Pancreas (tissue), 10 donors: ENCODE measurements around the gene RARRES2. TPM values are rescaled to one million over a fixed set of nuclear protein-coding genes. Genes with fewer than 3 reads are reported as not detected.
"Not testable (repeated sequence)": the region's sequence is repeated elsewhere in the genome, so short reads cannot be mapped to it uniquely, and the experiment has no call there.

Experiments used
- ATAC-seq, 4 donors: fragments of 200-7000 bp; cut with Tn5 transposase; one replicate each; pipeline versions ENCODE4 v1.8.0 to v1.9.1; 2020; ENCODE audit warnings: mild to moderate bottlenecking in 4 of 4, moderate library complexity in 4 of 4
- DNase-seq, 6 donors: peaks; one replicate each; pipeline ENCODE4 v3.0.0-alpha.2; 2020
- FAIRE-seq: peaks from 2 replicates; lab custom pipeline; 2012; peaks lifted over from hg19 to GRCh38; lab: Jason Lieb, UNC
- H3K27ac ChIP-seq, 4 donors: fragments of 200-600 bp; sonication (generic); 1 replicate in 3 of 4; 2 replicates in 1 of 4; pipeline versions ENCODE4 v1.5.0 to v1.8.0; 2020
- H3K27me3 ChIP-seq, 4 donors: fragments of 200-600 bp; one replicate each; pipeline ENCODE4 v1.8.0; 2021
- H3K36me3 ChIP-seq, 3 donors: fragments of 200-600 bp; sonication (generic) in 1 of 3; one replicate each; pipeline versions ENCODE4 v1.5.0 to v1.8.0; 2020 to 2021
- H3K4me1 ChIP-seq, 3 donors: fragments of 200-600 bp; one replicate each; pipeline ENCODE4 v1.8.0; 2021
- H3K4me3 ChIP-seq, 4 donors: fragments of 200-600 bp; sonication (generic) in 2 of 4; one replicate each; pipeline versions ENCODE4 v1.5.0 to v1.8.0; 2020 to 2021
- H3K9me3 ChIP-seq, 4 donors: fragments of 200-600 bp; one replicate each; pipeline ENCODE4 v1.8.0; 2021
- WGBS, 2 donors: extraction: QIAGEN DNeasy Blood & Tissue Kit; methylation state at CpG; one replicate each; pipeline ENCODE4 v1.1.7; 2013; 5-methylcytosine and 5-hydroxymethylcytosine counted together
- intact Hi-C, 3 donors: fragments of 100-400 bp; cut with DNase I; formaldehyde crosslinking; loops; one replicate each; pipeline versions ENCODE4 v1.11.1 to v1.14.2; 2022
- polyA plus RNA-seq, 2 donors: library from polyadenylated mRNA; stranded (reverse); fragments of 200-250 nt; gene quantifications; one replicate each; pipeline ENCODE4 v1.2.3, GENCODE V29; 2013
- total RNA-seq, 6 donors: library from RNA; stranded (reverse); fragmentation: NEBNext Ultra II Directional in 4 of 6; extraction: Animal tissue kit (Norgen Biotek cat#: 25700) in 4 of 6; gene quantifications; one replicate each; pipeline versions ENCODE4 v1.2.1 to v1.2.4, GENCODE V29; 2021 to 2023
- TF ChIP-seq, protein P1 (sequence below), 4 donors: fragments of 200-600 bp; sonication (generic) in 3 of 4; IDR thresholded peaks; one replicate each; pipeline versions ENCODE4 v1.5.0 to v1.8.0; 2021; ENCODE audit warnings: antibody characterized with exemption in 4 of 4
- donor health status: healthy with polysubstance abuse.
- donor health status: DM: no; HTN: no; CAD: no; lungs with moderate emphysema.
- donor health status: DM: no; HTN: no; CAD: no.
- donor health status: control.
- donor health status: control.
- donor health status: Bipolar disorder and iron deficiency.
- donor health status: DM: yes; HTN: yes; CAD: no.
- donor health status: DM: no; HTN: no; CAD: no.
- donor health status: DM: no; HTN: no; CAD: no.
- donor health status: DM: yes; HTN: yes; CAD: no.

The RARRES2 gene
- total and polyA plus RNA-seq, 8 donors: 125 to 408 (median 236) TPM

DNA sequence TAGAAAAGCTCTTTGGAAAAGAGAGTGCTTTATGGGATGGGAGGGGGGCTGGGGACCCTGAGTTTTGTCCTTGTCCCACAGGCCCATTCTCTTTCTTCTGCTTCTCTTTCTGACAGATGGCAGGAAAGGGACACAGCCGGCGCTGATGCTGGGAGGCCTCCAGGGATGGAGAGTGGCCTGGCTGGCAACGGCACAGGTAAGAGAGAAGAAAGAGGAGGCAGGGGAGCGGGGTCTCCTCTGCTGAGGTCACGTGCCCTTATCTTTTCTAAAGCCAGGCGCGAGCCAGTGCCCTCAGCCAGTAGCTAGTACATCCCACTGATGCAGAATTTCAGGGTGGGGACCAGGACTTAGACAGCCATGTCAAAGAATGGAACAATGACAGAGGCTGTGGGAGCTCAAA lies 46.9 kb upstream of the RARRES2 start:
- Histone ChIP-seq H3K4me3 (no peak overlapping the region), H3K36me3 (no peaks in the 10 kb centered on the region), H3K9me3 (no peaks in the 10 kb centered on the region), H3K27me3 (no peaks in the 10 kb centered on the region), H3K4me1 (peaks cover 0 to 8% (median 0%) of the 10 kb centered on the region in 3 donors), H3K27ac (peak overlapping the region in 3 of 4 donors; percentile 35 to 71 (median 50))
- 62 to 63% methylated on average over 7 of the region's 7 CpGs for WGBS, 2 donors
- DNase-seq (peak in 3 of 6 donors; percentile 26 to 52 (median 39)), FAIRE-seq (no peak), ATAC-seq (peak in 1 of 4 donors; percentile 1)
- intact Hi-C loops: no loop called here
- TF ChIP-seq, protein P1, sequence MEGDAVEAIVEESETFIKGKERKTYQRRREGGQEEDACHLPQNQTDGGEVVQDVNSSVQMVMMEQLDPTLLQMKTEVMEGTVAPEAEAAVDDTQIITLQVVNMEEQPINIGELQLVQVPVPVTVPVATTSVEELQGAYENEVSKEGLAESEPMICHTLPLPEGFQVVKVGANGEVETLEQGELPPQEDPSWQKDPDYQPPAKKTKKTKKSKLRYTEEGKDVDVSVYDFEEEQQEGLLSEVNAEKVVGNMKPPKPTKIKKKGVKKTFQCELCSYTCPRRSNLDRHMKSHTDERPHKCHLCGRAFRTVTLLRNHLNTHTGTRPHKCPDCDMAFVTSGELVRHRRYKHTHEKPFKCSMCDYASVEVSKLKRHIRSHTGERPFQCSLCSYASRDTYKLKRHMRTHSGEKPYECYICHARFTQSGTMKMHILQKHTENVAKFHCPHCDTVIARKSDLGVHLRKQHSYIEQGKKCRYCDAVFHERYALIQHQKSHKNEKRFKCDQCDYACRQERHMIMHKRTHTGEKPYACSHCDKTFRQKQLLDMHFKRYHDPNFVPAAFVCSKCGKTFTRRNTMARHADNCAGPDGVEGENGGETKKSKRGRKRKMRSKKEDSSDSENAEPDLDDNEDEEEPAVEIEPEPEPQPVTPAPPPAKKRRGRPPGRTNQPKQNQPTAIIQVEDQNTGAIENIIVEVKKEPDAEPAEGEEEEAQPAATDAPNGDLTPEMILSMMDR (IDR thresholded peaks at IDR 0.05): no peak

DNA sequence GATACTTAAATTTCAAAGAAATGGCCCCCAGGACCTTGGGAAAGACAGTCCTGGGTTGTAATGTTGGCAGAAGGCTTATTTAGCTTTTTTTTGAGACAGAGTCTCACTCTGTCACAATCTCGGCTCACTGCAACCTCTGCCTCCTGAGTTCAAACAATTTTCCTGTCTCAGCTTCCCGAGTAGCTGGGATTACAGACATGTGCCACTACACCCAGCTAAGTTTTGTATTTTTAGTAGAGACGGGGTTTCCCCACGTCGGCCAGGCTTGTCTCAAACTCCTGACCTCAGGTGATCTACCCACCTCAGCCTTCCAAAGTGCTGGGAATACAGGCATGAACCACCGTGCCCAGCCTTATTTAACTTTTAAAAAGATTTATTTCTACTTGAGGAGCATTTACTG lies 44.5 kb upstream of the RARRES2 start:
- H3K9me3 ChIP-seq, DNase-seq, H3K4me1 ChIP-seq, ATAC-seq, H3K36me3 ChIP-seq, intact Hi-C loops, FAIRE-seq, H3K27ac ChIP-seq, H3K4me3 ChIP-seq, H3K27me3 ChIP-seq: not testable (repeated sequence)
- WGBS, 2 donors: 58 to 65% methylated on average over 6 of the region's 6 CpGs

DNA sequence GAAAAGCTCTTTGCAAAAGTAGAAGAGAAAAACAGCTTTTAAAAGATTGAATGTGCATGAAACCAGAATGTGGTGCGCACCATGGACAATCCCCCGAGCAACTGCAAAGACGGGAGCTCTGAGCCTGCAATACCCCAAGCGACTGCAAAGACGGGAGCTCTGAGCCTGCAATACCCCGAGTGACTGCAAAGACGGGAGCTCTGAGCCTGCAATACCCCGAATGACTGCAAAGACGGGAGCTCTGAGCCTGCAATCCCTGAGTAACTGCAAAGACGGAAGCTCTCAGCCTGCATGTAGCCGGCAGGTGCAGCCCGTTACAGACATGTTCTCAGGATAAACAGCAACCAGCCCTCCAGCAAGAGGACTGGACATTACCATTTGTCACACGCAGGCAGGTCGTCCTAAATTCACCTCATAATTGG lies 43.9 kb upstream of the RARRES2 start:
- Histone ChIP-seq H3K27me3 (no peaks in the 10 kb centered on the region), H3K9me3 (no peaks in the 10 kb centered on the region), H3K4me1 (peaks cover 0 to 13% (median 0%) of the 10 kb centered on the region in 3 donors), H3K4me3 (no peak overlapping the region), H3K36me3 (no peaks in the 10 kb centered on the region), H3K27ac (no peak overlapping the region)
- peak in 1 of 6 donors; percentile 17 for DNase-seq
- FAIRE-seq: no peak
- intact Hi-C loops: no loop called here
- WGBS, 2 donors: 83 to 86% methylated on average over 14 of the region's 14 CpGs
- TF ChIP-seq, protein P1 (IDR thresholded peaks at IDR 0.05): no peak
- no peak for ATAC-seq

GRCh38 chr7:150384406-150385301 lies 43.2 kb upstream of the RARRES2 start:
- intact Hi-C loops: no loop called here

GRCh38 chr7:150383710-150384397 lies 42.4 kb upstream of the RARRES2 start:
- no peak overlapping the region for H3K27ac ChIP-seq
- intact Hi-C loops: no loop called here
- no peak for ATAC-seq

More at GRCh38 chr7:150384406-150385301, 43.2 kb upstream of the RARRES2 start:
- Histone ChIP-seq H3K27ac (no peak overlapping the region), H3K4me1 (peaks cover 0 to 14% (median 0%) of the 10 kb centered on the region in 3 donors), H3K27me3 (no peaks in the 10 kb centered on the region), H3K9me3 (no peaks in the 10 kb centered on the region), H3K4me3 (no peak overlapping the region), H3K36me3 (no peaks in the 10 kb centered on the region)
- WGBS, 2 donors: 84 to 86% methylated on average over 15 of the region's 15 CpGs
- ATAC-seq: no peak
- FAIRE-seq: no peak
- TF ChIP-seq, protein P1 (IDR thresholded peaks at IDR 0.05): no peak
- DNase-seq: peak in 1 of 6 donors; percentile 32

More at GRCh38 chr7:150383710-150384397, 42.4 kb upstream of the RARRES2 start:
- H3K9me3 ChIP-seq: no peaks in the 10 kb centered on the region
- 75 to 79% methylated on average over 22 of the region's 22 CpGs for WGBS, 2 donors
- no peak overlapping the region for H3K4me3 ChIP-seq
- TF ChIP-seq, protein P1 (IDR thresholded peaks at IDR 0.05): no peak
- DNase-seq: peak in 3 of 6 donors; percentile 24 to 64 (median 43)
- FAIRE-seq: no peak
- H3K27me3 ChIP-seq: no peaks in the 10 kb centered on the region
- H3K4me1 ChIP-seq: peaks cover 0 to 12% (median 0%) of the 10 kb centered on the region in 3 donors
- H3K36me3 ChIP-seq: no peaks in the 10 kb centered on the region
